ENCODE data around the gene DEF6.

DNA sequence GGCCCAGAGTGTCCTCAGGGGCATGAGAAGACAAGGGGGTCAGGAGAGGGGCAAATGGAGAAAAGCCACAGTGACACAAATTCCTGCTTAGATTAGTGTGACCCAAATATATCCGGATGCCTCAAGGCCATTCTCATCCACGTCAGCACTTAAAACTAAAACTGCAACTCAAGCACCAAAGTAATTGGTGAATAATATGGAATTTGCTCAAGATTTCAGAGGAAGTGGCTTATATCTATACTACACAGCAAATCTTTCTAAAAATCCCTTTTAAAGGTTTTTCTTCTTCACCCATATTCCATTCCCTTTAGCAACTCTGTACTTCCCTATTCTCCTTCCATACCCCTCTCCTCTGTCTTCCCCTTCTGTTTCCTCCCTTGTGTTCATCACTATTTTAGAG, 15.2 kb downstream of the DEF6 start:
- TF ChIP-seq GATA2 (IDR thresholded peaks at IDR 0.05; ENCODE audit: low read depth, low read length) (no peak), GATA3 (IDR thresholded peaks at IDR 0.05; ENCODE audit: low read depth, low read length) (no peak)
